ENCODE results near the gene AARS2.

Gene AARS2

DNA sequence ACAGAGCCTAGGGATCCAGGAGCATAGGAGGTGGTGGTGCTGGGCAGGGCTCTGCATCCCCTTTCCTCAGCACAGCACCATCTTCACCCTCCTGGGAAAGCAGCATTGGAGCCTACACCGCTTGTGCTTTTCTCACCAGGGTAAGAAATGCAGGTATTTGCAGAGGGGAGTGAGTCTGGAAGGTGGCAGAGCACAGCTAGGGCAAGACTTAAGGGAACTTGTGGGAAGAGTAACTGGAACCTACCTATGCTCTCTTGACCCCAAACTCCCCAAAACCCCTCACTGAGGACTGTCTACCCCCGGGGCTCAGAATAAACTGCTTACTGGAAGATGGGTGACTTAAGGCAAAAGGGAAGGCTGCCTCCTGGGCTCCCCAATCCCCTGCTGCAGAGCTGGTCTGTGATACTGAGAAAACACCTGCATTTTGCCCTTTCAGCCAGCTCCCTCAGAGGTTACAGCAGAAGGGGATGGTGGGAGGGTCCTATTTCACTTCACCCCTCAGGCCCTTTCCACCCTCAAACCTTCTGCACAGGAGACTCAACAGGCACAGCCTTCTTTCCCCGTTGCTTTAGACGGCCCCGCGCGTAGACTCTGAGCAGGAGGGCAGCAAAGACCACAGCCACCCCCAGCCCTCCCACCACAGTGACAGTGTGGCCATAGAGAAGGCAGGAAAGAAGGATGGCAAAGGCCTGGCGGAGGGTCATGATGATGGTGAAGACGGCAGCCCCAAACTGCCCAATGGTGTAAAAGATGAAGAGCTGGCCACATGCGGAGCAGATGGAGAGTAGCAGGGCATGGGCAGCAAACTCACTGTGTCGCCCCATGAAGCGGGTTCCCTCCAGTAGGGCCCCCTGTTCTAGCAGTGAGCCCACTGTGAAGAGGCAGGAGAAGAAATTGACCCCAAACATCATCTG lies 58.7 kb downstream of the AARS2 start:
- TF ChIP-seq, protein P1, sequence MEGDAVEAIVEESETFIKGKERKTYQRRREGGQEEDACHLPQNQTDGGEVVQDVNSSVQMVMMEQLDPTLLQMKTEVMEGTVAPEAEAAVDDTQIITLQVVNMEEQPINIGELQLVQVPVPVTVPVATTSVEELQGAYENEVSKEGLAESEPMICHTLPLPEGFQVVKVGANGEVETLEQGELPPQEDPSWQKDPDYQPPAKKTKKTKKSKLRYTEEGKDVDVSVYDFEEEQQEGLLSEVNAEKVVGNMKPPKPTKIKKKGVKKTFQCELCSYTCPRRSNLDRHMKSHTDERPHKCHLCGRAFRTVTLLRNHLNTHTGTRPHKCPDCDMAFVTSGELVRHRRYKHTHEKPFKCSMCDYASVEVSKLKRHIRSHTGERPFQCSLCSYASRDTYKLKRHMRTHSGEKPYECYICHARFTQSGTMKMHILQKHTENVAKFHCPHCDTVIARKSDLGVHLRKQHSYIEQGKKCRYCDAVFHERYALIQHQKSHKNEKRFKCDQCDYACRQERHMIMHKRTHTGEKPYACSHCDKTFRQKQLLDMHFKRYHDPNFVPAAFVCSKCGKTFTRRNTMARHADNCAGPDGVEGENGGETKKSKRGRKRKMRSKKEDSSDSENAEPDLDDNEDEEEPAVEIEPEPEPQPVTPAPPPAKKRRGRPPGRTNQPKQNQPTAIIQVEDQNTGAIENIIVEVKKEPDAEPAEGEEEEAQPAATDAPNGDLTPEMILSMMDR (IDR thresholded peaks at IDR 0.05; ENCODE audit: insufficient read depth, low read depth, low read length, missing control alignments): no peak
- no peak overlapping the region for H3K4me3 ChIP-seq (ENCODE audit: low read depth, low read length)
- peak; percentile 35 for DNase-seq (ENCODE audit: low read depth)

DNA sequence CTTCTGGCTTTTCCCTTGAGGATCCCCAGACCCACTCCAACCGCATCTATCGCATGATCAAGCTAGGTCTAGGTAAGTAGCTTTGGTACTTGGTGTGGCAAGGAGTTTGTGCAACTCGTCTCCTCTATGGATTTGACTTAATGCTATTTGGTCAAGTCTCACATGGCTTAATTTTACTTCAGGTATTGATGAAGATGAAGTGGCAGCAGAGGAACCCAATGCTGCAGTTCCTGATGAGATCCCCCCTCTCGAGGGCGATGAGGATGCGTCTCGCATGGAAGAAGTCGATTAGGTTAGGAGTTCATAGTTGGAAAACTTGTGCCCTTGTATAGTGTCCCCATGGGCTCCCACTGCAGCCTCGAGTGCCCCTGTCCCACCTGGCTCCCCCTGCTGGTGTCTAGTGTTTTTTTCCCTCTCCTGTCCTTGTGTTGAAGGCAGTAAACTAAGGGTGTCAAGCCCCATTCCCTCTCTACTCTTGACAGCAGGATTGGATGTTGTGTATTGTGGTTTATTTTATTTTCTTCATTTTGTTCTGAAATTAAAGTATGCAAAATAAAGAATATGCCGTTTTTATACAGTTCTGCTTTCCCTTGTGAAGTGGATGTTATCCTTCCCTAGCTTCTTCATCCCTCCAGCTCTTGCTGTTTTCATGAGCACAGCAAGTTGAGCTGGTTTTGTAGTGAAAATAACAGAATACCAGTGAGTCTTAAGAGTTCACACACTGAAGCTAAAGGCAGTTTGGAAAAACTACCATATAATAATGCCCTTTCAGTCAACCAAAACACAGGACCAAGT lies 59.6 kb downstream of the AARS2 start:
- H3K4me3 ChIP-seq (ENCODE audit: low read depth, low read length): no peak overlapping the region
- TF ChIP-seq, protein P1 (IDR thresholded peaks at IDR 0.05; ENCODE audit: insufficient read depth, low read depth, low read length, missing control alignments): peak; percentile 54
- DNase-seq (ENCODE audit: low read depth): peak; percentile 50

DNA sequence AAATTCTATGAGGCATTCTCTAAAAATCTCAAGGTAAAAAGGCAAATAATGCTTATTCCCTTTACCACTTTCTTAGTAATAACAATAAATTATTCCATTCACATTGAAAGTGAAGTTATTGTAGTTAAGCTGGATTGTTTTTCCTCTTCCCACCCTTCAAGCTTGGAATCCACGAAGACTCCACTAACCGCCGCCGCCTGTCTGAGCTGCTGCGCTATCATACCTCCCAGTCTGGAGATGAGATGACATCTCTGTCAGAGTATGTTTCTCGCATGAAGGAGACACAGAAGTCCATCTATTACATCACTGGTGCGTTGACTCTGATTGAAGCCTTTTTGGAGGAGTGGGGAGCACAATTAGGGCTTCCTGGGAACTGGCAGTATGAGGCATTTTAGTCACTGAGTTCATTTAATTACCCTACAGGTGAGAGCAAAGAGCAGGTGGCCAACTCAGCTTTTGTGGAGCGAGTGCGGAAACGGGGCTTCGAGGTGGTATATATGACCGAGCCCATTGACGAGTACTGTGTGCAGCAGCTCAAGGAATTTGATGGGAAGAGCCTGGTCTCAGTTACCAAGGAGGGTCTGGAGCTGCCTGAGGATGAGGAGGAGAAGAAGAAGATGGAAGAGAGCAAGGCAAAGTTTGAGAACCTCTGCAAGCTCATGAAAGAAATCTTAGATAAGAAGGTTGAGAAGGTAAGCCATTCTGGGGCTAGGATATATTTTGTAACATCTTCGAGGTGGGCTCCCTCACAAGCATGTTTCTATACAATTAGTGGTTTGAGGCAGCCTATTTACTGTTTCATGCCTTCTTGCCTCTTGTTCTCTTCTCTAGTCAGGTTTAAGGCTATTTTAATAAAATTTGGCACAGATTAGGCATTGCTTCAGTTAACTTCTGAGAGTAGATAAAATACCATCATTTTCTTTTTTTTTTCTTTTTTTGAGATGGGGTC lies 61.3 kb downstream of the AARS2 start:
- TF ChIP-seq, protein P1 (IDR thresholded peaks at IDR 0.05; ENCODE audit: insufficient read depth, low read depth, low read length, missing control alignments): no peak
- DNase-seq (ENCODE audit: low read depth): no peak
- H3K4me3 ChIP-seq (ENCODE audit: low read depth, low read length): no peak overlapping the region

DNA sequence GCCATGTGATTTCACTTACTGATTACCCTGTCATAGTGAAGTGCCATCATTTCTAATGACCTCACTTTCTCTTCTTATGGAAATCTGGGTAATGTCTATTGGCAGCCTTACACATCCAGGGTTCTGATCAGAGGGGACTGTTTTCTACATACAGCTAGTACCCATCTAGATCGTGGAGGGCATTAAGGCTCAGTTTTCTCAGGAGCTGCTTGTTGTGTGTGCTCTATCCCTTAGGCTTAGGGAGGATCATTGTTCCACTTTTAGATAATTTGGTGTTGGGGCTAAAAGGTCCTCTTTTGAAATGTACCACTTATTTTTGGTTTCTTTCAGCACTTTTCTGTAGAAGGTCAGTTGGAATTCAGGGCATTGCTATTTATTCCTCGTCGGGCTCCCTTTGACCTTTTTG lies 62.4 kb downstream of the AARS2 start:
- no peak overlapping the region for H3K4me3 ChIP-seq (ENCODE audit: low read depth, low read length)
- TF ChIP-seq, protein P1 (IDR thresholded peaks at IDR 0.05; ENCODE audit: insufficient read depth, low read depth, low read length, missing control alignments): no peak
- no peak for DNase-seq (ENCODE audit: low read depth)

DNA sequence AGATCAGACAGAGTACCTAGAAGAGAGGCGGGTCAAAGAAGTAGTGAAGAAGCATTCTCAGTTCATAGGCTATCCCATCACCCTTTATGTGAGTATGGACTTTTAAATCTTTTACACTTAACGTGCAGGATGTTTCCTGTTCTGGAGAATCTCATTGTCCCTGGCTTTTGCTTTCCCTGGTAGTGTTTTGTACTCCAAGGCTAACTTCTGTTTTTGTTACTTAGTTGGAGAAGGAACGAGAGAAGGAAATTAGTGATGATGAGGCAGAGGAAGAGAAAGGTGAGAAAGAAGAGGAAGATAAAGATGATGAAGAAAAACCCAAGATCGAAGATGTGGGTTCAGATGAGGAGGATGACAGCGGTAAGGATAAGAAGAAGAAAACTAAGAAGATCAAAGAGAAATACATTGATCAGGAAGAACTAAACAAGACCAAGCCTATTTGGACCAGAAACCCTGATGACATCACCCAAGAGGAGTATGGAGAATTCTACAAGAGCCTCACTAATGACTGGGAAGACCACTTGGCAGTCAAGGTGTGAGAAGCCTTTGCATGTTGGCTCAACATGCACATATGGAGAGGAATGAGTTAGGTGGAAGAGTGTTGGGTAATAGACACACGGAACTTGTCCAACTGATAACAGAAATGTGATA lies 63.0 kb downstream of the AARS2 start:
- DNase-seq (ENCODE audit: low read depth): no peak
- no peak overlapping the region for H3K4me3 ChIP-seq (ENCODE audit: low read depth, low read length)
- TF ChIP-seq, protein P1 (IDR thresholded peaks at IDR 0.05; ENCODE audit: insufficient read depth, low read depth, low read length, missing control alignments): no peak
